ENCODE measurements around the gene JAK2.

GRCh38 chr9:4959031-4959430 lies 26.0 kb upstream of the JAK2 start:
- TF ChIP-seq REST (IDR thresholded peaks at IDR 0.05; ENCODE audit: low read depth) = no peak
- TF ChIP-seq YY1 (IDR thresholded peaks at IDR 0.05; ENCODE audit: low read depth) = no peak
- no peak for TF ChIP-seq EP300 (IDR thresholded peaks at IDR 0.05; ENCODE audit: borderline replicate concordance)
- TF ChIP-seq MAX (IDR thresholded peaks at IDR 0.05) = no peak
- TF ChIP-seq TCF12 (IDR thresholded peaks at IDR 0.05; ENCODE audit: low read depth) = no peak
- no peak for TF ChIP-seq FOXM1 (IDR thresholded peaks at IDR 0.05; ENCODE audit: borderline replicate concordance, low read depth)
- TF ChIP-seq TAF1 (IDR thresholded peaks at IDR 0.05; ENCODE audit: low read depth) = no peak
- TF ChIP-seq EGR1 (IDR thresholded peaks at IDR 0.05) = no peak
- TF ChIP-seq RAD21 (IDR thresholded peaks at IDR 0.05; ENCODE audit: low read depth) = no peak

Measured in Ishikawa (cell line).